Panc1 (cell line): ENCODE results near the gene TTC3.
"Not testable (repeated sequence)": the region's sequence is repeated elsewhere in the genome, so short reads cannot be mapped to it uniquely, and the experiment has no call there.

Source experiments
- CTCF ChIP-seq: fragments of 450-650 bp; IDR thresholded peaks from 2 replicates; pipeline ENCODE4 v1.5.1; 2017; ENCODE audit warnings: mild to moderate bottlenecking
- POLR2AphosphoS5 ChIP-seq: IDR thresholded peaks from 2 replicates; pipeline ENCODE4 v1.6.1; 2012; ENCODE audit warnings: mild to moderate bottlenecking, low read depth, low read length, moderate library complexity
- REST ChIP-seq, 2 experiments: IDR thresholded peaks; 2 replicates each; pipeline ENCODE4 v1.6.1; 2011 to 2012; ENCODE audit warnings: low read depth in 2 of 2, control low read depth in 1 of 2, low read length in 1 of 2, mild to moderate bottlenecking in 1 of 2, moderate library complexity in 1 of 2; ENCODE audit not compliant: insufficient read depth in 1 of 2
- SIN3A ChIP-seq: IDR thresholded peaks from 2 replicates; pipeline ENCODE4 v1.6.1; 2012; ENCODE audit warnings: low read depth, mild to moderate bottlenecking, low read length, moderate library complexity, borderline replicate concordance; ENCODE audit not compliant: insufficient read depth

- TF ChIP-seq CTCF; POLR2AphosphoS5; REST (IDR thresholded peaks at IDR 0.05; ENCODE audit: insufficient read depth in 1 of 2, low read depth in 2 of 2, low read length in 1 of 2); SIN3A: not testable (repeated sequence)
Measured at GRCh38 chr21:37143392-37143791, 70.3 kb downstream of the TTC3 start.
